Measurements from ENCODE around the gene GSX2. TPM values are rescaled to one million over a fixed set of nuclear protein-coding genes. Genes with fewer than 3 reads are reported as not detected.
A peak's percentile ranks its signal among the peaks of the same experiment; 100 is the strongest.

GSX2 gene
- total and polyA plus RNA-seq, 2 of the 13 experiments (the other 11 are each of a cell fraction or from before 2014, with no cell fraction given): not detected

GRCh38 chr4:54063737-54064316 is 36.1 kb upstream of the GSX2 start (continued):
- no peak for TF ChIP-seq REST (IDR thresholded peaks at IDR 0.05; ENCODE audit: borderline replicate concordance in 1 of 2, low read depth in 1 of 2, low read length in 2 of 2)
- no peak; the same call in 1 of the 2 replicates for TF ChIP-seq NFKB2 (CRISPR knock-in tag; IDR thresholded peaks at IDR 0.05; ENCODE audit: borderline replicate concordance)
- TF ChIP-seq ZNF10 (CRISPR knock-in tag; IDR thresholded peaks at IDR 0.05; ENCODE audit: borderline replicate concordance, low read depth): no peak
- no peak for TF ChIP-seq ZNF121 (CRISPR knock-in tag; IDR thresholded peaks at IDR 0.05)
- no peak for TF ChIP-seq ADNP (CRISPR knock-in tag; IDR thresholded peaks at IDR 0.05)
- TF ChIP-seq HOXA9 (CRISPR knock-in tag; IDR thresholded peaks at IDR 0.05; ENCODE audit: borderline replicate concordance): no peak
- no peak for TF ChIP-seq ZNF160 (CRISPR knock-in tag; IDR thresholded peaks at IDR 0.05)
- TF ChIP-seq BCL6 (CRISPR knock-in tag; IDR thresholded peaks at IDR 0.05): no peak
- no peak for TF ChIP-seq MED1 (CRISPR knock-in tag; IDR thresholded peaks at IDR 0.05)
- 0 out of 2 replicates have a peak, but pooled peaks have one; percentile 4 for TF ChIP-seq IRF2 (CRISPR knock-in tag; IDR thresholded peaks at IDR 0.05)
- no peak for TF ChIP-seq TOE1 (CRISPR knock-in tag; IDR thresholded peaks at IDR 0.05)
- TF ChIP-seq KDM6A (CRISPR knock-in tag; IDR thresholded peaks at IDR 0.05; ENCODE audit: low read depth): no peak
- TF ChIP-seq FOXK1 (CRISPR knock-in tag; IDR thresholded peaks at IDR 0.05; ENCODE audit: borderline replicate concordance, low read depth): no peak
- no peak for TF ChIP-seq SNRNP70 (IDR thresholded peaks at IDR 0.05; ENCODE audit: low read depth, low read length)
- no peak; the same call in 1 of the 2 replicates for TF ChIP-seq ZKSCAN8 (CRISPR knock-in tag; IDR thresholded peaks at IDR 0.05; ENCODE audit: borderline replicate concordance)
- TF ChIP-seq ZNF879 (CRISPR knock-in tag; IDR thresholded peaks at IDR 0.05): peak; percentile 57; the same call in 1 of the 2 replicates
- no peak for TF ChIP-seq MXI1 (IDR thresholded peaks at IDR 0.05; ENCODE audit: borderline replicate concordance, low read depth, low read length)
- TF ChIP-seq ZNF44 (CRISPR knock-in tag; IDR thresholded peaks at IDR 0.05): no peak
- no peak for TF ChIP-seq ZNF275 (CRISPR knock-in tag; IDR thresholded peaks at IDR 0.05; ENCODE audit: borderline replicate concordance)
- no peak for TF ChIP-seq KAT7 (CRISPR knock-in tag; IDR thresholded peaks at IDR 0.05; ENCODE audit: borderline replicate concordance)
- TF ChIP-seq ZNF558 (CRISPR knock-in tag; IDR thresholded peaks at IDR 0.05; ENCODE audit: borderline replicate concordance): peak; percentile 60; the same call in 1 of the 2 replicates
- TF ChIP-seq ZSCAN31 (CRISPR knock-in tag; IDR thresholded peaks at IDR 0.05; ENCODE audit: low read depth): peak; percentile 31; the same call in 1 of the 2 replicates
- TF ChIP-seq NR2C2 (CRISPR knock-in tag; IDR thresholded peaks at IDR 0.05; ENCODE audit: borderline replicate concordance): 0 out of 2 replicates have a peak, but pooled peaks have one; percentile 14
- no peak for TF ChIP-seq RARA (CRISPR knock-in tag; IDR thresholded peaks at IDR 0.05)
- TF ChIP-seq REPIN1 (CRISPR knock-in tag; IDR thresholded peaks at IDR 0.05; ENCODE audit: borderline replicate concordance, low read depth): no peak
- TF ChIP-seq ZNF572 (CRISPR knock-in tag; IDR thresholded peaks at IDR 0.05): no peak
- TF ChIP-seq ZNF660 (CRISPR knock-in tag; IDR thresholded peaks at IDR 0.05; ENCODE audit: borderline replicate concordance, low read depth): no peak
- TF ChIP-seq ZNF776 (CRISPR knock-in tag; IDR thresholded peaks at IDR 0.05): no peak

Measured in HepG2 (cell line).